ENCODE results near the gene PEPD.

GRCh38 chr19:33500991-33501390, 20.6 kb downstream of the PEPD start:
- TF ChIP-seq, protein P1, sequence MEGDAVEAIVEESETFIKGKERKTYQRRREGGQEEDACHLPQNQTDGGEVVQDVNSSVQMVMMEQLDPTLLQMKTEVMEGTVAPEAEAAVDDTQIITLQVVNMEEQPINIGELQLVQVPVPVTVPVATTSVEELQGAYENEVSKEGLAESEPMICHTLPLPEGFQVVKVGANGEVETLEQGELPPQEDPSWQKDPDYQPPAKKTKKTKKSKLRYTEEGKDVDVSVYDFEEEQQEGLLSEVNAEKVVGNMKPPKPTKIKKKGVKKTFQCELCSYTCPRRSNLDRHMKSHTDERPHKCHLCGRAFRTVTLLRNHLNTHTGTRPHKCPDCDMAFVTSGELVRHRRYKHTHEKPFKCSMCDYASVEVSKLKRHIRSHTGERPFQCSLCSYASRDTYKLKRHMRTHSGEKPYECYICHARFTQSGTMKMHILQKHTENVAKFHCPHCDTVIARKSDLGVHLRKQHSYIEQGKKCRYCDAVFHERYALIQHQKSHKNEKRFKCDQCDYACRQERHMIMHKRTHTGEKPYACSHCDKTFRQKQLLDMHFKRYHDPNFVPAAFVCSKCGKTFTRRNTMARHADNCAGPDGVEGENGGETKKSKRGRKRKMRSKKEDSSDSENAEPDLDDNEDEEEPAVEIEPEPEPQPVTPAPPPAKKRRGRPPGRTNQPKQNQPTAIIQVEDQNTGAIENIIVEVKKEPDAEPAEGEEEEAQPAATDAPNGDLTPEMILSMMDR (IDR thresholded peaks at IDR 0.05): no peak
- TF ChIP-seq POLR2A (IDR thresholded peaks at IDR 0.05): no peak

Measured in esophagus squamous epithelium (tissue), 4 donors.